ENCODE data around the gene YIPF7. TPM values are rescaled to one million over a fixed set of nuclear protein-coding genes. Genes with fewer than 3 reads are reported as not detected.
A peak's percentile ranks its signal among the peaks of the same experiment; 100 is the strongest.

The YIPF7 gene
- total RNA-seq, 1 experiment from 2014 or later, result not detected

DNA sequence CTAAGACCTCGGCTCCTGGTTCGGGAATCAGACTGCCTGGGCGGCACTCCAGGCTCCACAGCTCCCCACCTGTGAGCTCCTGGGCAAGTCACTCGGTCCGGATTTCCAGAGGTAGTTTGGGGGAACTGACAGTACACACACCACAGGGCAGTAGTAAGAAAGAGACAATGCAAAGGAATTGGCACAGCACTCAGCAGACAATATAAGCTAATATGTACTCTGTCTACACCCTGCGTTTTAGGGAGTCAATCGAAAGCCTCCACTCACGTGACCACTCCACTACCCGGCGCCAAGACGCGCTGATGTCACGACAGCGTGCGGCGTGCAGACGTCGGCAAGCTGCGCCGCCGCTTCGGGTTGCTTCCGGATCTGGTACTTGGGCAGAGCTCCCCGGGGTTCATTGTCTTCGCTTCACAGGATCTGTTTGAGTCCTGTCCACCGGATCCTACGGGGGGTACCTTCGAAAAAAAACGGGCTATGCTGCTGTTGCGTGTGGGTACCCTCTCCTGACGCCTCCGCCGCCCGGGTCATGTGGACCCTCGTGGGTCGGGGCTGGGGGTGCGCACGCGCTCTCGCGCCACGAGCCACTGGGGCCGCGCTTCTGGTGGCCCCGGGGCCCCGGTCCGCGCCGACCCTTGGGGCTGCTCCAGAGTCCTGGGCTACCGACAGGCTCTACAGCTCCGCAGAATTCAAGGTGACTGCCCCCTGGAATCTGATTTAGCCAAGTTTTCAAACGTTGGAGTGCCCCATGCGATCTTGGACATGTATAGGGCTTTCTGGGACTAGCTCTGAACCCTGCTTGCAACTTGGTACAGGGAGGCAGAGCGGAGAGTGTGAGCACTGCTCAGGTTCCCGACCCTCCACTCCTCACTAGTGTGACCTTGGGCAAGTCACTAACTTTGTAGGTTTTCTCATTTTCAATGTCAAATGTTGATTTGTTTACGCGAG is 26.9 kb upstream of the YIPF7 start, which contains the start of gene GUF1 (continued):
- TF ChIP-seq, protein P1, sequence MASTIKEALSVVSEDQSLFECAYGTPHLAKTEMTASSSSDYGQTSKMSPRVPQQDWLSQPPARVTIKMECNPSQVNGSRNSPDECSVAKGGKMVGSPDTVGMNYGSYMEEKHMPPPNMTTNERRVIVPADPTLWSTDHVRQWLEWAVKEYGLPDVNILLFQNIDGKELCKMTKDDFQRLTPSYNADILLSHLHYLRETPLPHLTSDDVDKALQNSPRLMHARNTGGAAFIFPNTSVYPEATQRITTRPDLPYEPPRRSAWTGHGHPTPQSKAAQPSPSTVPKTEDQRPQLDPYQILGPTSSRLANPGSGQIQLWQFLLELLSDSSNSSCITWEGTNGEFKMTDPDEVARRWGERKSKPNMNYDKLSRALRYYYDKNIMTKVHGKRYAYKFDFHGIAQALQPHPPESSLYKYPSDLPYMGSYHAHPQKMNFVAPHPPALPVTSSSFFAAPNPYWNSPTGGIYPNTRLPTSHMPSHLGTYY (CRISPR knock-in tag; IDR thresholded peaks at IDR 0.05), result no peak
- TF ChIP-seq ZBTB21 (CRISPR knock-in tag; IDR thresholded peaks at IDR 0.05; ENCODE audit: borderline replicate concordance) (no peak), ESRRA (CRISPR knock-in tag; IDR thresholded peaks at IDR 0.05; ENCODE audit: borderline replicate concordance) (peak; percentile 13; the same call in 1 of the 2 replicates), NR2C2 (CRISPR knock-in tag; IDR thresholded peaks at IDR 0.05) (no peak), NR1H2 (CRISPR knock-in tag; IDR thresholded peaks at IDR 0.05) (no peak), HMGA2 (CRISPR knock-in tag; IDR thresholded peaks at IDR 0.05) (no peak), TCF7 (CRISPR knock-in tag; IDR thresholded peaks at IDR 0.05; ENCODE audit: low read depth) (no peak), JUN (CRISPR knock-in tag; IDR thresholded peaks at IDR 0.05) (no peak), GRHL2 (CRISPR knock-in tag; IDR thresholded peaks at IDR 0.05; ENCODE audit: insufficient replicate concordance, severe bottlenecking) (no peak), ELF4 (CRISPR knock-in tag; IDR thresholded peaks at IDR 0.05; ENCODE audit: low read depth) (no peak), NFE2L1 (CRISPR knock-in tag; IDR thresholded peaks at IDR 0.05) (no peak), ZNF396 (CRISPR knock-in tag; IDR thresholded peaks at IDR 0.05; ENCODE audit: borderline replicate concordance) (no peak), GABPB1 (CRISPR knock-in tag; IDR thresholded peaks at IDR 0.05) (0 out of 2 replicates have a peak, but pooled peaks have one; percentile 31), TEAD4 (CRISPR knock-in tag; IDR thresholded peaks at IDR 0.05) (no peak), CBFB (CRISPR knock-in tag; IDR thresholded peaks at IDR 0.05; ENCODE audit: low read depth) (no peak)
- TF ChIP-seq, protein P2, sequence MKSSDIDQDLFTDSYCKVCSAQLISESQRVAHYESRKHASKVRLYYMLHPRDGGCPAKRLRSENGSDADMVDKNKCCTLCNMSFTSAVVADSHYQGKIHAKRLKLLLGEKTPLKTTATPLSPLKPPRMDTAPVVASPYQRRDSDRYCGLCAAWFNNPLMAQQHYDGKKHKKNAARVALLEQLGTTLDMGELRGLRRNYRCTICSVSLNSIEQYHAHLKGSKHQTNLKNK (CRISPR knock-in tag; IDR thresholded peaks at IDR 0.05), result no peak
- TF ChIP-seq, protein P3, sequence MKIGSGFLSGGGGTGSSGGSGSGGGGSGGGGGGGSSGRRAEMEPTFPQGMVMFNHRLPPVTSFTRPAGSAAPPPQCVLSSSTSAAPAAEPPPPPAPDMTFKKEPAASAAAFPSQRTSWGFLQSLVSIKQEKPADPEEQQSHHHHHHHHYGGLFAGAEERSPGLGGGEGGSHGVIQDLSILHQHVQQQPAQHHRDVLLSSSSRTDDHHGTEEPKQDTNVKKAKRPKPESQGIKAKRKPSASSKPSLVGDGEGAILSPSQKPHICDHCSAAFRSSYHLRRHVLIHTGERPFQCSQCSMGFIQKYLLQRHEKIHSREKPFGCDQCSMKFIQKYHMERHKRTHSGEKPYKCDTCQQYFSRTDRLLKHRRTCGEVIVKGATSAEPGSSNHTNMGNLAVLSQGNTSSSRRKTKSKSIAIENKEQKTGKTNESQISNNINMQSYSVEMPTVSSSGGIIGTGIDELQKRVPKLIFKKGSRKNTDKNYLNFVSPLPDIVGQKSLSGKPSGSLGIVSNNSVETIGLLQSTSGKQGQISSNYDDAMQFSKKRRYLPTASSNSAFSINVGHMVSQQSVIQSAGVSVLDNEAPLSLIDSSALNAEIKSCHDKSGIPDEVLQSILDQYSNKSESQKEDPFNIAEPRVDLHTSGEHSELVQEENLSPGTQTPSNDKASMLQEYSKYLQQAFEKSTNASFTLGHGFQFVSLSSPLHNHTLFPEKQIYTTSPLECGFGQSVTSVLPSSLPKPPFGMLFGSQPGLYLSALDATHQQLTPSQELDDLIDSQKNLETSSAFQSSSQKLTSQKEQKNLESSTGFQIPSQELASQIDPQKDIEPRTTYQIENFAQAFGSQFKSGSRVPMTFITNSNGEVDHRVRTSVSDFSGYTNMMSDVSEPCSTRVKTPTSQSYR (CRISPR knock-in tag; IDR thresholded peaks at IDR 0.05), result no peak
- TF ChIP-seq, protein P4, sequence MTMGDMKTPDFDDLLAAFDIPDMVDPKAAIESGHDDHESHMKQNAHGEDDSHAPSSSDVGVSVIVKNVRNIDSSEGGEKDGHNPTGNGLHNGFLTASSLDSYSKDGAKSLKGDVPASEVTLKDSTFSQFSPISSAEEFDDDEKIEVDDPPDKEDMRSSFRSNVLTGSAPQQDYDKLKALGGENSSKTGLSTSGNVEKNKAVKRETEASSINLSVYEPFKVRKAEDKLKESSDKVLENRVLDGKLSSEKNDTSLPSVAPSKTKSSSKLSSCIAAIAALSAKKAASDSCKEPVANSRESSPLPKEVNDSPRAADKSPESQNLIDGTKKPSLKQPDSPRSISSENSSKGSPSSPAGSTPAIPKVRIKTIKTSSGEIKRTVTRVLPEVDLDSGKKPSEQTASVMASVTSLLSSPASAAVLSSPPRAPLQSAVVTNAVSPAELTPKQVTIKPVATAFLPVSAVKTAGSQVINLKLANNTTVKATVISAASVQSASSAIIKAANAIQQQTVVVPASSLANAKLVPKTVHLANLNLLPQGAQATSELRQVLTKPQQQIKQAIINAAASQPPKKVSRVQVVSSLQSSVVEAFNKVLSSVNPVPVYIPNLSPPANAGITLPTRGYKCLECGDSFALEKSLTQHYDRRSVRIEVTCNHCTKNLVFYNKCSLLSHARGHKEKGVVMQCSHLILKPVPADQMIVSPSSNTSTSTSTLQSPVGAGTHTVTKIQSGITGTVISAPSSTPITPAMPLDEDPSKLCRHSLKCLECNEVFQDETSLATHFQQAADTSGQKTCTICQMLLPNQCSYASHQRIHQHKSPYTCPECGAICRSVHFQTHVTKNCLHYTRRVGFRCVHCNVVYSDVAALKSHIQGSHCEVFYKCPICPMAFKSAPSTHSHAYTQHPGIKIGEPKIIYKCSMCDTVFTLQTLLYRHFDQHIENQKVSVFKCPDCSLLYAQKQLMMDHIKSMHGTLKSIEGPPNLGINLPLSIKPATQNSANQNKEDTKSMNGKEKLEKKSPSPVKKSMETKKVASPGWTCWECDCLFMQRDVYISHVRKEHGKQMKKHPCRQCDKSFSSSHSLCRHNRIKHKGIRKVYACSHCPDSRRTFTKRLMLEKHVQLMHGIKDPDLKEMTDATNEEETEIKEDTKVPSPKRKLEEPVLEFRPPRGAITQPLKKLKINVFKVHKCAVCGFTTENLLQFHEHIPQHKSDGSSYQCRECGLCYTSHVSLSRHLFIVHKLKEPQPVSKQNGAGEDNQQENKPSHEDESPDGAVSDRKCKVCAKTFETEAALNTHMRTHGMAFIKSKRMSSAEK (CRISPR knock-in tag; IDR thresholded peaks at IDR 0.05; ENCODE audit: borderline replicate concordance), result no peak
- TF ChIP-seq, protein P5, sequence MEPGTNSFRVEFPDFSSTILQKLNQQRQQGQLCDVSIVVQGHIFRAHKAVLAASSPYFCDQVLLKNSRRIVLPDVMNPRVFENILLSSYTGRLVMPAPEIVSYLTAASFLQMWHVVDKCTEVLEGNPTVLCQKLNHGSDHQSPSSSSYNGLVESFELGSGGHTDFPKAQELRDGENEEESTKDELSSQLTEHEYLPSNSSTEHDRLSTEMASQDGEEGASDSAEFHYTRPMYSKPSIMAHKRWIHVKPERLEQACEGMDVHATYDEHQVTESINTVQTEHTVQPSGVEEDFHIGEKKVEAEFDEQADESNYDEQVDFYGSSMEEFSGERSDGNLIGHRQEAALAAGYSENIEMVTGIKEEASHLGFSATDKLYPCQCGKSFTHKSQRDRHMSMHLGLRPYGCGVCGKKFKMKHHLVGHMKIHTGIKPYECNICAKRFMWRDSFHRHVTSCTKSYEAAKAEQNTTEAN (CRISPR knock-in tag; IDR thresholded peaks at IDR 0.05), result 0 out of 2 replicates have a peak, but pooled peaks have one; percentile 66
- TF ChIP-seq, protein P6, sequence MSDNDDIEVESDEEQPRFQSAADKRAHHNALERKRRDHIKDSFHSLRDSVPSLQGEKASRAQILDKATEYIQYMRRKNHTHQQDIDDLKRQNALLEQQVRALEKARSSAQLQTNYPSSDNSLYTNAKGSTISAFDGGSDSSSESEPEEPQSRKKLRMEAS (CRISPR knock-in tag; IDR thresholded peaks at IDR 0.05), result peak; percentile 80
- TF ChIP-seq, protein P7, sequence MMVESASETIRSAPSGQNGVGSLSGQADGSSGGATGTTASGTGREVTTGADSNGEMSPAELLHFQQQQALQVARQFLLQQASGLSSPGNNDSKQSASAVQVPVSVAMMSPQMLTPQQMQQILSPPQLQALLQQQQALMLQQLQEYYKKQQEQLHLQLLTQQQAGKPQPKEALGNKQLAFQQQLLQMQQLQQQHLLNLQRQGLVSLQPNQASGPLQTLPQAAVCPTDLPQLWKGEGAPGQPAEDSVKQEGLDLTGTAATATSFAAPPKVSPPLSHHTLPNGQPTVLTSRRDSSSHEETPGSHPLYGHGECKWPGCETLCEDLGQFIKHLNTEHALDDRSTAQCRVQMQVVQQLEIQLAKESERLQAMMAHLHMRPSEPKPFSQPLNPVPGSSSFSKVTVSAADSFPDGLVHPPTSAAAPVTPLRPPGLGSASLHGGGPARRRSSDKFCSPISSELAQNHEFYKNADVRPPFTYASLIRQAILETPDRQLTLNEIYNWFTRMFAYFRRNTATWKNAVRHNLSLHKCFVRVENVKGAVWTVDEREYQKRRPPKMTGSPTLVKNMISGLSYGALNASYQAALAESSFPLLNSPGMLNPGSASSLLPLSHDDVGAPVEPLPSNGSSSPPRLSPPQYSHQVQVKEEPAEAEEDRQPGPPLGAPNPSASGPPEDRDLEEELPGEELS (CRISPR knock-in tag; IDR thresholded peaks at IDR 0.05), result no peak
- TF ChIP-seq, protein P8, sequence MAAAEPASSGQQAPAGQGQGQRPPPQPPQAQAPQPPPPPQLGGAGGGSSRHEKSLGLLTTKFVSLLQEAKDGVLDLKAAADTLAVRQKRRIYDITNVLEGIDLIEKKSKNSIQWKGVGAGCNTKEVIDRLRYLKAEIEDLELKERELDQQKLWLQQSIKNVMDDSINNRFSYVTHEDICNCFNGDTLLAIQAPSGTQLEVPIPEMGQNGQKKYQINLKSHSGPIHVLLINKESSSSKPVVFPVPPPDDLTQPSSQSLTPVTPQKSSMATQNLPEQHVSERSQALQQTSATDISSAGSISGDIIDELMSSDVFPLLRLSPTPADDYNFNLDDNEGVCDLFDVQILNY (CRISPR knock-in tag; IDR thresholded peaks at IDR 0.05), result no peak; the same call in 1 of the 2 replicates
